ENCODE data around the gene WWTR1.
A peak's percentile ranks its signal among the peaks of the same experiment; 100 is the strongest.

Gene WWTR1

GRCh38 chr3:149493315-149494021 is 164.4 kb downstream of the WWTR1 start:
- no peak for DNase-seq

GRCh38 chr3:149490260-149490971 is 167.4 kb downstream of the WWTR1 start:
- DNase-seq = no peak

- no peak for DNase-seq
Measured at GRCh38 chr3:149489060-149489690, 168.7 kb downstream of the WWTR1 start.

- DNase-seq = no peak
Measured at GRCh38 chr3:149487598-149488197, 170.1 kb downstream of the WWTR1 start.

DNA sequence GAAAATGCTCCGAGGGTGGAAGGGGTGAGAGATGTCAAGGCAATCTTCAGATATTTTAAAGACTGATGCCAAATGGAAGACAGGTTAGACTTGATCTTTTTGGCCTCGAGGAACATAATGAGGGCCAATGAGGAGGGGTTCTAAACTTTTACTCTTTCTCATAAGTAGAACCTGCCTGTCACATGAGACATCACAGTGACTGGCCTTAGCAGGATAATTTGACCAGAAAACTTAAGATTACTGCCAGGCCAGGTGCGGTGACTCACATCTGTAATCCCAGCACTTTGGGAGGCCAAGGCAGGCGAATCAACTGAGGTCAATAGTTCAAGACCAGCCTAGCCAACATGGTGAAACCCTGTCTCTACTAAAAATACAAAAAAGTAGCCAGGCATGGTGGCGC is 171.1 kb downstream of the WWTR1 start:
- DNase-seq = no peak

- no peak for DNase-seq
Measured at GRCh38 chr3:149481491-149481890, 176.3 kb downstream of the WWTR1 start.

DNA sequence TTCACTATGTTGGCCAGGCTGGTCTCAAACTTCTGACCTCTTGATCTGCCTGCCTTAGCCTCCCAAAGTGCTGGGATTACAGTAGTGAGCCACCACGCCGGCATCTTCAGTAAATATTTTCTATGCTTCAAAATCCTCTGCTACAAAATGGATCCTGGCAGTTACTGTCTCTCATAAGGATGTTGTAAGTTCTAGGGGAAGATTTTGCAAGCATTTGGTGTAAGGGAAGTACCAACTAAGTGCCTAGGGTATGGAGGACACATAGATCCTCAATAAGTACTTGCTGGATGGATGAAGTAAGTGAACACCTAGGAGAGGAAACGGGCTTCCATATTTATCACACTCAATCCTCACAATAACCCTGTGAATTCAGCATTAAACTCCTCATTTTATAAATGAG is 176.8 kb downstream of the WWTR1 start:
- no peak for DNase-seq

GRCh38 chr3:149480326-149481017 is 177.4 kb downstream of the WWTR1 start:
- DNase-seq = peak; percentile 54

DNA sequence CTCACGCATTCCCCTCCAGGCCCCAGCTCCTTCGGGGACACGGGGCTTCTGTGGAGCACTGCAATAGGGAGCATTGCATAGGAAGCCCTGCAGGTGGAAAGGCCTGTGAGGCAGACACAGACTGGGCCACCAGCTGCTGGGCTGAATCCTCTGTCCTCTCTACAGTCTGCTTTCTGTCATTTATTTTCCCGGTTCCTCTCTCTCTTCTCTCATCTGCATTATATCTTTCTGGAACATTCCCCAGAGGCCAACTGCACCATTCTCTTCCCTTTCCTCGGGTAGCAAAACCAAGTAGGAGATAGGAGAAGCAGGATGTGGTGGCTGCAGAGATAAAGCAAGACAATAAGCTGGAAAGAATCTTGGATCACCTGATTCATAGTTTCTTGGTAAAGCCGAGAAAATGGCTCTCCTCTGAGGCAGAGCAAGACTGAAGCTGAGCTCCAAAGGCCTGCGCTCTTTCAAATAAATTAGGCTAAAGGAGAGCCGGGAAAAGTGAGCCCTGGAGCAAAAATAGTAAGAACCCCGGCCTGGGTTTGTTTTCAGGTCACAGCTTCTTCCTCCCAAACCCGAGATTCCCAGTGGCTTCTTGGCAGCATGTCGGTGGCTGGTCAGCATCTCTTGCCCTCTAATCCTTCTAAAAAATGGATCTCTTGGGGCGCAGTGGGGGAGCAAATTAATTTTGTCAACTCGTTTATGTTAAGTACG is 178.1 kb downstream of the WWTR1 start:
- no peak for DNase-seq

- no peak for DNase-seq
Measured at GRCh38 chr3:149476225-149476624, 181.6 kb downstream of the WWTR1 start.

- DNase-seq = no peak
Measured at GRCh38 chr3:149475451-149476060, 182.3 kb downstream of the WWTR1 start.

DNA sequence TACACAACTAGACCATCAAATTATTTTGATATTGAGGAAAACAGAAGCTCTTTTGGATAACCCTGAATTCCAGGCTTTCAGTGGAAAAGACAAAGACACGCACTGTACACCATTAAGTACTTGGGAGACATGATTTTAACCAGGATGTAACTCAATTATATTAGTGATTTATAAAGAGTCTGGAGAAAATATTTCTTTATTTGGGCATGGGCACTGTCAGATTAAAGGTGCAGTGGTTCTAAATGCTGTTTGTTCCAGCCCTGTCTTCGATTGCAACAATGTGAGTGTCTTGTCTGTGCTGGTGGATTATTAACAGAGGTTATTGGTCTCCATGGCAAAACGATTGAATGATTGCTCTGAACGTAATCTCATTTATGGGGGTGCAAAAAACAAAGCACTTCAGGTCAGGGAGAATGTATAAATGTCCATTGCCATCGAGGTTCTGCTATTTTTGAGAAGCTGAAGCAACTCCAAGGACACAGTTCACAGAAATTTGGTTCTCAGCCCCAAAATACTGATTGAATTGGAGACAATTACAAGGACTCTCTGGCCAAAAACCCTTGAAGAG is 183.5 kb downstream of the WWTR1 start, which contains the start of gene TM4SF4:
TM4SF4 (plus strand) TSS at position 448 of the 568 bp plus-strand sequence. CDS start 181 bp downstream, outside the sequence.
- no peak for DNase-seq

DNA sequence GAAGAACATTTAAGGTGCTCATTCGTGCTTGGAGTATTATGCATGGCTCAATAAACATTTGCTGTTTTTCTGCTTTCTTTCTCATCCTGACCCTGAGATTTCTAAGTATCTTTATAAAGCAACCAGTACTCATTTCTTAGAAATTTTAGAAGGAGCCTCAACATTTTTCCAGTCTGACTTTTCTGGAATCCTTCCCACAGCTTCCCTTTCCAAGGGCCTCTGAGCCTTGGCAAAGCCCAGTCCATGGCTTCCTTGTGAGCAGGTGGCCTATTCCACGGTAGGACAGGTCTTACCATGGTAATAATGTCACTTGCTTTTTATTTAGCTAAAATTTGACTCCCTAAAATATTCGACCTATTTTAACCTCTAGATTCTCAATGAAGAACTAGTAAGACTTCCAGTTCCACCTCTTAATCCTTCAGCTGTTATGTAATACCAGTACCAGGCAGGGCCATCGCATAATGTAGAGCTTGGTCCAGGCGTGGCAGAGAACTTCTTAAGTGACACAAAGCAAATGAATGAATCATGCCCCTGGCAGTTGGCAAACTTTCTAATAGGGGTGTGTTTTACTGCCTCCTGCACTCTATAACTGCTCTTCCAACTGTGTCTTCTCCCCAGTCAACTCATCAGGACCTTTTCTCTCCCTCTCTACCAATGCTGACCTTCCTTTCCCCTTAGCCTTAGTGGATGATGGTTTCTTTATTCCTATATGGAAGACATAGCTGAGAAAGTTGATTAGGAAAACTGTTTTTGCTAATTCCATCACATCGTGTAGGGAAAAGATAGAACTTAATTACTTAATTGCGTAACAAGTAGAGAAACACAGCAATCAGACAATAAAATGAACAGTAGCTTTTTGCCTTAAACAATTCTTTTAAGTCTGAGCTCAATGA is 184.2 kb downstream of the WWTR1 start:
- DNase-seq = no peak

- no peak for DNase-seq
Measured at GRCh38 chr3:149472030-149472797, 185.6 kb downstream of the WWTR1 start.

GRCh38 chr3:149470381-149470780 is 187.4 kb downstream of the WWTR1 start:
- no peak for DNase-seq

- DNase-seq = no peak
Measured at GRCh38 chr3:149468504-149469212, 189.2 kb downstream of the WWTR1 start.

Measured in 8988T (cell line).